Astrocyte of the spinal cord (primary cell): Measurements from ENCODE around the gene NR3C1.

Experiments used
- DNase-seq: peaks from one replicate; pipeline ENCODE4 v3.0.0; 2011; ENCODE audit warnings: low read depth, low spot score
- H3K4me3 ChIP-seq: 2 replicates; pipeline ENCODE4 v1.5.1; 2011; ENCODE audit warnings: low read depth, mild to moderate bottlenecking, low read length, moderate library complexity
- in situ Hi-C: cut with HindIII; loops from 2 replicates; pipeline ENCODE4 v1.10.0; 2017; ENCODE audit warnings: low sequenced_read_pairs
- TF ChIP-seq, protein P1 (sequence below): IDR thresholded peaks from 2 replicates; pipeline ENCODE4 v1.5.1; 2012; ENCODE audit warnings: low read depth, mild to moderate bottlenecking, low read length, inconsistent platforms

Gene NR3C1

DNA sequence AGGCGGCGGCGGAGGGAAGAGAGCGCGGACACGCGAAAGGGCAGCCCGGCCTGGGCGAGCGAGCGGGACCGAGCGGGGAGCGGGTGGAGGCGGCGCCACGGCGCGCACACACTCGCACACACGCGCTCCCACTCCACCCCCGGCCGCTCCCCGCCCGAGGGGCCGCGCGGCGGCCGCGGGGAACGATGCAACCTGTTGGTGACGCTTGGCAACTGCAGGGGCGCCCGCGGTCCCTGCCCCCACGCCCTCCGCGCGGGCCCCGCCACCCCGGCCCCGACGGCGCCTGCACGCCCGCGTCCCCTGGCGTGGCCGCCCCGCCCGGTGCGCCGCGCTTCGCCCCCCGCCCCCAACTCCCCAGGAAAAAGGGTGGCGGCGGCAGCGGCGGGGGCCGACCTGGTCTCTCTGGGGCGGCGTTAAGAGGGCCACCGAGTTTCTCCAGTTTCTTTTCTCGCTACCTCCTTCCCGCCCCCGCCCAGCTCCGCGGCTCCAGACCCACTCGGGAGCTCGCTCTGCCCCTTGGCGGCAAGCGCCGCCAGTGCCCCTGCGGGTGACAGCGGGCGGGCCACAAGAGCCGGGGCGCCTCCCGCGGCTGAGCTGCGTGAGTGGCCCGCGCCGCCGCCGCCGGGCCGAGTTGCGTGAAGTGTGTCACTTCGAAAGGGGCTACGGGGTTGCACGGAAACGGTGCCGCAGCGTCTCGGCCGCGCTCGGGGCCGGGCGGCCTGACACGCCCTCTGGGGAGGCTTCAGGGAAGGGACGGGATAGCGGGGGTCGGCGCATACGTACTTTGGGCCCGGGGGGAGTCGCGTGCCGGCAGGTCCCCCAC lies at the start of gene NR3C1:
Gene NR3C1 (minus strand): TSS at position 94 of the 823 bp plus-strand sequence. CDS start 2,847 bp downstream, outside the sequence.
- peak; percentile 86 for DNase-seq
- TF ChIP-seq, protein P1, sequence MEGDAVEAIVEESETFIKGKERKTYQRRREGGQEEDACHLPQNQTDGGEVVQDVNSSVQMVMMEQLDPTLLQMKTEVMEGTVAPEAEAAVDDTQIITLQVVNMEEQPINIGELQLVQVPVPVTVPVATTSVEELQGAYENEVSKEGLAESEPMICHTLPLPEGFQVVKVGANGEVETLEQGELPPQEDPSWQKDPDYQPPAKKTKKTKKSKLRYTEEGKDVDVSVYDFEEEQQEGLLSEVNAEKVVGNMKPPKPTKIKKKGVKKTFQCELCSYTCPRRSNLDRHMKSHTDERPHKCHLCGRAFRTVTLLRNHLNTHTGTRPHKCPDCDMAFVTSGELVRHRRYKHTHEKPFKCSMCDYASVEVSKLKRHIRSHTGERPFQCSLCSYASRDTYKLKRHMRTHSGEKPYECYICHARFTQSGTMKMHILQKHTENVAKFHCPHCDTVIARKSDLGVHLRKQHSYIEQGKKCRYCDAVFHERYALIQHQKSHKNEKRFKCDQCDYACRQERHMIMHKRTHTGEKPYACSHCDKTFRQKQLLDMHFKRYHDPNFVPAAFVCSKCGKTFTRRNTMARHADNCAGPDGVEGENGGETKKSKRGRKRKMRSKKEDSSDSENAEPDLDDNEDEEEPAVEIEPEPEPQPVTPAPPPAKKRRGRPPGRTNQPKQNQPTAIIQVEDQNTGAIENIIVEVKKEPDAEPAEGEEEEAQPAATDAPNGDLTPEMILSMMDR, result peak; percentile 53
- peak within 1 kb of the TSS; percentile 84 for H3K4me3 ChIP-seq
- in situ Hi-C loops, result no loop called here

DNA sequence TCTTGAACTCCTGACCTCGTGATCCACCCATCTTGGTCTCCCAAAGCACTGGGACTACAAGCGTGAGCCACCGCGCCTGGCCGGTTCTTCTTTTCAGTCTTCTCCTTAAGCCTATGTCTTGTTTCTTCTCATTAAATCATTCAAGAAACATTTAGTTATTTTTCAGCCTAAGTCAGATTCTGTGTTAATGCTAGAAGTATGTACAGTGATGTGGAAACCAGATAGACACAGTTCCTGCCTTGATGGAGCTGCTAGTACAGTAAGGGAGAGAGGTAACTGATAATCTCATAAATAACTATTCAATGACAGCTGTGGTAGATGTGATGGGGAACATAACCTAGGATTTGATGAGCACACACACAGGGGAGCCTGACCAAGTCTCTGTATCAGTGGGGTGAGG lies 46.3 kb upstream of the NR3C1 start:
- in situ Hi-C loops, result no loop called here
- TF ChIP-seq, protein P1, result no peak
- DNase-seq, result no peak

DNA sequence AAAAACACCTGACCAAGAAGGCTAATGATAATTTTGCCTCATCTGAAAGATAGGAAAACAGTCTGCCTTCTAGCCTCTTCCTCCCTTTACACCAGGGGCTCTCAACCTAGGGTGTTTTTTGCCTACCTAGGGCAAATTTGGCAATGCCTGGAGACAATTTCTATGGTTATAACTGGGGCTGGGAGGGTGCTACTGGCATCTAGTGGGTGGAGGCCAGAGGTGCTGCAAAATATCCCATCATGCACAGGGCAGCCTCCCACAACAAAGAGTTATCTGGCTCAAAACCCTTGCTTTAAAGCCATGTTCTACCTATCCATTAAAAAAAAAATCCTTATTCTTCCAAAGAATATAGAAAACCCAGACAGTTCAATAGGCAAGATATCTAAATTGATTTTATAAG lies 45.0 kb upstream of the NR3C1 start:
- TF ChIP-seq, protein P1, result no peak
- DNase-seq, result no peak
- in situ Hi-C loops, result no loop called here
- no peak overlapping the region for H3K4me3 ChIP-seq

More for the DNA sequence above, 46.3 kb upstream of the NR3C1 start:
- H3K4me3 ChIP-seq, result no peak overlapping the region

DNA sequence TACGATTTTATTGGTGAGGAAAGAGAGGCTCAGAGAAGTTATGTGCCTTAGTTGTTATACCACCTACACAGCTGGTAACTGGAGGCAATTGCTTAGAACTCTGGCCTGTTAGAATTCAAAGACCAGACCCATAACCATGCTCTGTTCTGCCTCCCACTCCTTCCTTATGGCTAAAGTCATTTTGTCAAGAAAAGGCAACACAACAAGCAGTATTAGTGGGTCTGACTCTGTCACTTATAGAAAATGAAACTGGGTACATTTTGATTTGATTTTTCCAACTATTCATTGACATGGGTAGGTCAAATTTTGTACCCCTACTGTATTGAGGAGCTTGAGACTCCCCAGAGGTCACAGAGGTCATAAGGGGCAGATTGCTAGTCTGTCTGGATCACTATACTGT lies 44.5 kb upstream of the NR3C1 start:
- in situ Hi-C loops, result no loop called here
- TF ChIP-seq, protein P1, result no peak
- no peak for DNase-seq
- H3K4me3 ChIP-seq, result no peak overlapping the region

DNA sequence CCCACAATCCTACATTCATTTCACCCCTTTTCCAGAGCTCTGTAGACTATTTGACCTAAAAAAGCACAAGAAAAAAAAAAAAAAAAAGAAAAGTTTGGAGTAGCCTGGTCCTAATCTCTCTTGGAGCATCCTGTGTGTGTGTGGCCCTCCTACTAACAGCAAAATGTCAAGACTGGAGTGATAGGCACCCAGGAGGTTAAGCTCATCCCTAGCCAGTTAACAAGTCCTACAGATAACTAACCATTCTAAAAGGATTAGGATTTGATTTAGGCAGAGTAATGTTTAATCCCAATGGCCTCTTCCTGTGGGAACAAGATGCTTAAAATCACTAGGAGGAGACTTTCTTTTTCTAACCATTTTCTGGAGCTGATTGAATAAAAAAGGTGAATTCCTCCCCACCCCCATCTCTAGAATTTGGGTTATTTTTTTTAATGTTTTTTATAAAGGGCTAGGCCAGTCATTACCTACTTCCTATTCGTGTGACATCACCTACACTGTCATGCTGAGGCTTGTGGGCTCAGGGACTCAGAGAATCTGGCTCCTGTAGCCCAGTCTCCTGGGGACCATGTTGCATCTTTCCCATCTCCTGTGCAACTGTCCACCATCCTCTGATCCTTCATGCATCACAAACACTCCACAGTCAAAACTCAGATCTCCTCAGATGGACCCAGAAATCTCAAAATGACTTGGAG lies 43.2 kb upstream of the NR3C1 start:
- TF ChIP-seq, protein P1, result no peak
- no peak for DNase-seq
- H3K4me3 ChIP-seq, result no peak overlapping the region
- in situ Hi-C loops, result no loop called here

DNA sequence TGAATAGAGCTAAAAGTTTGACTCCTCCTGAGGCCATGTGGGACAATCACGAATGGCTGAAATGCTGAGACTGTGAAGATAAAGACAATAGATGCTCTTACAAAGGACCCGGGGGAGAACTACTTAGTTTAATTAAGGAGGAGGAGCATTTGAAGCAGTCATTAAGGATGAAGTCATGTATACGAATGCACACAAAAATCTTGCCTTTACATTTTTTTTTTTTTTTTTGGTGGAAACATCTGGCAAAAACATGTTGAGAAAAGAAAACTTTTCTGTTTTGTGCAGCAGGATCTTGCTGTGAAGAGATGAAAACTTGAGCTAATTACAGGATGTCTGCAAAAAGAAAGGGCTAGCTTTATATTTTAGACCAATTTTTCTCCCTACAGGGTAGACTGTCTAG lies 42.3 kb upstream of the NR3C1 start:
- H3K4me3 ChIP-seq, result no peak overlapping the region
- DNase-seq, result no peak
- TF ChIP-seq, protein P1, result no peak
- in situ Hi-C loops, result no loop called here
